ENCODE results near the gene METTL9. TPM values are rescaled to one million over a fixed set of nuclear protein-coding genes. Genes with fewer than 3 reads are reported as not detected.
"Not testable (repeated sequence)": the region's sequence is repeated elsewhere in the genome, so short reads cannot be mapped to it uniquely, and the experiment has no call there.

The METTL9 gene
- total RNA-seq, 2 experiments from 2014 or later = 116 to 122 TPM

- no peaks in the 10 kb centered on the region for H3K4me1 Mint-ChIP-seq (ENCODE audit: low read depth)
- no peak overlapping the region for H3K4me3 Mint-ChIP-seq
- H3K36me3 Mint-ChIP-seq (ENCODE audit: low read depth) = no peaks in the 10 kb centered on the region
- ATAC-seq = no peak
- no peak for DNase-seq
- no peaks in the 10 kb centered on the region for H3K9me3 Mint-ChIP-seq
- peaks cover 2% of the 10 kb centered on the region for H3K27me3 Mint-ChIP-seq
- intact Hi-C loops (cut with micrococcal nuclease) = no loop called here
- no peak overlapping the region for H3K27ac Mint-ChIP-seq
- TF ChIP-seq CTCF (IDR thresholded peaks at IDR 0.05) = no peak
- ChIA-PET POLR2A (no interaction called here), CTCF (interaction anchor here (0.9 to 4.8 kb wide), 10 partner anchors 12 to 120 kb away, joined by 3 to 26 read pairs (median 9); no protein-coding TSS in a partner anchor)
Measured at GRCh38 chr16:21683184-21683583, 83.8 kb downstream of the METTL9 start.

GRCh38 chr16:21684199-21684598 lies 84.8 kb downstream of the METTL9 start:
- CTCF ChIA-PET = interaction anchor here (0.6 to 4.8 kb wide), 23 partner anchors 11 to 124 kb away, joined by 3 to 26 read pairs (median 3); no protein-coding TSS in a partner anchor
- H3K36me3 Mint-ChIP-seq (ENCODE audit: low read depth) = no peaks in the 10 kb centered on the region
- no peaks in the 10 kb centered on the region for H3K9me3 Mint-ChIP-seq
- no peak for ATAC-seq
- H3K4me3 Mint-ChIP-seq = no peak overlapping the region
- H3K27ac Mint-ChIP-seq = no peak overlapping the region
- POLR2A ChIA-PET = no interaction called here
- peak; percentile 84 for TF ChIP-seq CTCF (IDR thresholded peaks at IDR 0.05)
- peaks cover under 1% of the 10 kb centered on the region for H3K27me3 Mint-ChIP-seq
- intact Hi-C loops (cut with micrococcal nuclease) = no loop called here
- H3K4me1 Mint-ChIP-seq (ENCODE audit: low read depth) = no peaks in the 10 kb centered on the region
- peak; percentile 56 for DNase-seq

DNA sequence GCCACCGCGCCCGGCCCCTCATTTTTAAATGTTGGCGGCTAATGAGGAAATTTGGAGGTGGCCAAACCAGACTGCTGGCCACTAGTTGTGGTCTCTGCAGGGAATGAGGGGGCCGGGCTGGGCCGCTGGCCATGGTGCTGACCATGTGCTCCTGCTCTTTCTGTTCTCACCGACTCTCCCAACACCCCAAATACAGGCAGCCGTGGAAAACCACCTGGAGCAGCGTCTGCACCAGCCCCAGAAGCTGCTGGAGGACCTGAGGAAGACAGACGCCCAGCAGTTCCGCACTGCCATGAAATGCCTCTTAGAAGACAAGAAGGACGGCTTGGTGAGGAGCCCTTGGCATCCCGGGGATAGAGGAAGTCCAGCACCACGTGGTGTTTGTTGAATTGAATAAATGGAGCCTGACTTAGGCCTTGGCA lies 85.7 kb downstream of the METTL9 start:
- intact Hi-C loops (cut with micrococcal nuclease) = no loop called here
- DNase-seq (no peak), ATAC-seq (no peak)
- POLR2A ChIA-PET = no interaction called here
- H3K36me3 Mint-ChIP-seq (ENCODE audit: low read depth) = no peaks in the 10 kb centered on the region
- no peak overlapping the region for H3K4me3 Mint-ChIP-seq
- H3K4me1 Mint-ChIP-seq (ENCODE audit: low read depth) = no peaks in the 10 kb centered on the region
- TF ChIP-seq CTCF (IDR thresholded peaks at IDR 0.05) = no peak
- CTCF ChIA-PET = interaction anchor here (0.7 to 4.8 kb wide), 13 partner anchors 8 to 121 kb away, joined by 3 to 26 read pairs (median 7); no protein-coding TSS in a partner anchor
- H3K27me3 Mint-ChIP-seq = no peaks in the 10 kb centered on the region
- no peaks in the 10 kb centered on the region for H3K9me3 Mint-ChIP-seq
- no peak overlapping the region for H3K27ac Mint-ChIP-seq

DNA sequence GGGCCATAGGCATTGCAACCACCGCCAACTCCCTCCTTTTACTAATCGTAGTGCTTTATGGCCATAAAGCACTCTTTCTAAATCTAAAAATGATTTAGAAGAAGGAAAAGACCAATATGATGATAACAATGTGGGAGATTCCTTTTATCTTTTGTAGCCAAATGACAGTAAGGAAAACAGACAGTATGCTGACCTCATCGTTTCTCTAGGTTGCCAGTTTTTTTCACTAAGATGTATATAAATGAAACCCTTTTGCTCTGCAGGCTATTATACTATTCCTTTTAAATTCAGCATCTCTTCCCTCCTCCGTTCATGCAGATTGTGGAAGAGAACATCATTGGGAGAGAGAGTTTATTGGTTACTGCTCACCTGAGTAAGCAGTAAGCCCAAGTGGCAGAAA lies 89.7 kb downstream of the METTL9 start:
- DNase-seq (no peak), ATAC-seq (no peak)
- no peak for TF ChIP-seq CTCF (IDR thresholded peaks at IDR 0.05)
- Mint-ChIP-seq H3K4me1 (ENCODE audit: low read depth) (no peaks in the 10 kb centered on the region), H3K27ac (no peak overlapping the region), H3K27me3 (no peaks in the 10 kb centered on the region), H3K9me3 (no peaks in the 10 kb centered on the region), H3K36me3 (ENCODE audit: low read depth) (no peaks in the 10 kb centered on the region), H3K4me3 (no peak overlapping the region)
- POLR2A ChIA-PET = no interaction called here
- intact Hi-C loops (cut with micrococcal nuclease) = no loop called here
- CTCF ChIA-PET = no interaction called here

DNA sequence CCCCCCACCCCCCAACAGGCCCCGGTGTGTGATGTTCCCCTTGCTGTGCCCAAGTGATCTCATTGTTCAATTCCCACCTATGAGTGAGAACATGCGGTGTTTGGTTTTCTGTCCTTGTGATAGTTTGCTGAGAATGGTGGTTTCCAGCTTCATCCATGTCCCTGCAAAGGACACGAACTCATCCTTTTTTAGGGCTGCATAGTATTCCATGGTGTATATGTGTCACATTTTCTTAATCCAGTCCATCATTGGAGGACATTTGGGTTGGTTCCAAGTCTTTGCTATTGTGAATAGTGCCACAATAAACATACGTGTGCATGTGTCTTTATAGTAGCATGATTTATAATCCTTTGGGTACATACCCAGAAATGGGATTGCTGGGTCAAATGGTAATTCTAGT lies 91.6 kb downstream of the METTL9 start:
- ATAC-seq; H3K27me3 Mint-ChIP-seq; DNase-seq; H3K4me1 Mint-ChIP-seq (ENCODE audit: low read depth); H3K4me3 Mint-ChIP-seq; H3K27ac Mint-ChIP-seq; POLR2A ChIA-PET; H3K9me3 Mint-ChIP-seq; H3K36me3 Mint-ChIP-seq (ENCODE audit: low read depth); intact Hi-C loops (cut with micrococcal nuclease): not testable (repeated sequence)
- CTCF ChIA-PET = interaction anchor here (0.9 to 1.3 kb wide), 2 partner anchors 18 to 34 kb away, joined by 4 read pairs; no protein-coding TSS in a partner anchor
